Fibroblast of skin of back (primary cell): ENCODE data around the gene ZFP14.
"Not testable (repeated sequence)": the region's sequence is repeated elsewhere in the genome, so short reads cannot be mapped to it uniquely, and the experiment has no call there.

Source experiments
- DNase-seq: peaks from one replicate; pipeline ENCODE4 v3.0.0-alpha.2; 2013

Gene ZFP14

GRCh38 chr19:36330216-36330615 is 48.8 kb downstream of the ZFP14 start:
- DNase-seq: no peak

GRCh38 chr19:36329534-36329933 is 49.5 kb downstream of the ZFP14 start:
- not testable (repeated sequence) for DNase-seq

DNA sequence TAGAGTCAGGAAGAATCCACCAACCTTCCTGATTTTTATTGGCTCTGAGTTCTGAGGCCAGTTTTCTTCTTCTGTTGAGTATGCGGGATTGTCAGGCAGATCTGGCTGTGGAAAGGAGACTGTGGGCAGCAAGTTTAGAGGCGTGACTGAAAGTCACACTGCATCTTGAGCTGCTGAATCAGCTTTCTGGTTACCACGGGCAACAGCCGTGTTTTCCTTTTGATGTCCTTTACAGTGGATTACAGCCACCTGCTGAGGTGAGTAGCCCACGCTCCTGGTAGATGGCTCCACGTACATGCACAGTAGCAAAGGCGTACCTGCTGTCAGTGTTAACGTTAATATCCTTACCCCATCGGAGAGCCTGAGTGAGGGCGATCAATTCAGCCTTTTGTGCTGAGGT is 52.4 kb downstream of the ZFP14 start:
- not testable (repeated sequence) for DNase-seq

- not testable (repeated sequence) for DNase-seq
Observed at GRCh38 chr19:36315164-36315563, 63.8 kb downstream of the ZFP14 start.

DNA sequence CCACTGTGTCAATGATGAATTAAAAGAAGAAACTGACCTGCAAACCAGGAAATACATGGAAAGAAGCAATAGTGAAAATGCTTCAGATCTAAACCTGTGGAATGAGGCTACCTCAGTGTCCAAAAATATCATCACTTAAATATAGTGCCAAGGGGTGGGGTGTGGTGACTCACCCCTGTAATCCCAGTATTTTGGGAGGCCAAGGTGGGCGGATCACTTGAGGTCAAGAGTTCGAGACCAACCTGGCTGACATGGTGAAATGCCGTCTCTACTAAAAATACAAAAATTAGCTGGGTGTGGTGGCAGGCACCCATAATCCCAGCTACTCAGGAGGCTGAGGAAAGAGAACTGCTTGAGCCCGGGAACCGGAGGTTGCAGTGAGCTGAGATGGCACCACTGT is 64.9 kb downstream of the ZFP14 start:
- not testable (repeated sequence) for DNase-seq

- DNase-seq: not testable (repeated sequence)
Observed at GRCh38 chr19:36311098-36311760, 67.8 kb downstream of the ZFP14 start.

DNA sequence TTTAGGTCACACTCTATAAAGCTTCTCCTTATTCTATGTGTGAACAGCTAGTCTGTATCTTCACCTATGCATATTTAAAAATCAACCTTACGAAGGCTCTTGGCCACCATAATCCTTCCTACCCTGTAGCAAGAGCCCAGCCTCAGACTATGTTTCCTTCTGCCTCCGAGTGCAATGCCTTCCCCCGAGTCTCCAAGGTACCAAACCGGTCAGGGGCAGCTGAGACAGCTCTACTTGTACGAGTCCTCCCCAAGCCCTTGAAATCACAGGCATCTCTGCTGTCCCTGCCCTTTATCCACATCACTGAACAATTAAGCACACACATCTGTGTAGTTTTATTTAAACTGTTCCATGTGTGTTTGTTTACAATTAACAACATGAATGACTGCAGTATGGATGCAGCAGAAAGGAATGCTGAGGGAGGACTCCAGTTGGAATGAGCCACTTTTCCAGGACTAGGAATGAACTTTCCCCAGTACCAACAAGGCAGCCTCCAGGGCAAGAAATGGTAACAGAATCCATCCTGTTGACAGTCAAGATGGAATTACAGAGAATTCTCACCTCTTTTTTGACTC is 68.5 kb downstream of the ZFP14 start:
- DNase-seq: not testable (repeated sequence)

- not testable (repeated sequence) for DNase-seq
Observed at GRCh38 chr19:36309759-36310158, 69.2 kb downstream of the ZFP14 start.

GRCh38 chr19:36309309-36309708 is 69.7 kb downstream of the ZFP14 start:
- DNase-seq: not testable (repeated sequence)

GRCh38 chr19:36292317-36292716 is 86.7 kb downstream of the ZFP14 start:
- not testable (repeated sequence) for DNase-seq
